Sigmoid colon (tissue), 4 donors: Measurements from ENCODE around the gene OIP5.

Experiments
- EP300 ChIP-seq, 4 donors: sonication (generic); formaldehyde crosslinking; IDR thresholded peaks; one replicate each; pipeline ENCODE4 v1.6.1; 2017; ENCODE audit warnings: antibody characterized with exemption in 4 of 4
- POLR2A ChIP-seq, 2 donors: fragments of 450-650 bp; IDR thresholded peaks; one replicate each; pipeline ENCODE4 v1.6.1; 2016; ENCODE audit warnings: antibody characterized with exemption in 2 of 2, mild to moderate bottlenecking in 2 of 2, moderate library complexity in 2 of 2
- POLR2AphosphoS5 ChIP-seq, 4 donors: sonication (generic); formaldehyde crosslinking; IDR thresholded peaks; one replicate each; pipeline ENCODE4 v1.6.1; 2017; ENCODE audit warnings: antibody characterized with exemption in 4 of 4
- TF ChIP-seq, protein P1 (sequence below), 4 experiments: fragments of 450-650 bp in 3 of 4; fragments of 200-600 bp in 1 of 4; IDR thresholded peaks; one replicate each; pipeline ENCODE4 v1.5.1; 2016 to 2019; ENCODE audit warnings: antibody characterized with exemption in 4 of 4, mild to moderate bottlenecking in 3 of 4, moderate library complexity in 2 of 4

DNA sequence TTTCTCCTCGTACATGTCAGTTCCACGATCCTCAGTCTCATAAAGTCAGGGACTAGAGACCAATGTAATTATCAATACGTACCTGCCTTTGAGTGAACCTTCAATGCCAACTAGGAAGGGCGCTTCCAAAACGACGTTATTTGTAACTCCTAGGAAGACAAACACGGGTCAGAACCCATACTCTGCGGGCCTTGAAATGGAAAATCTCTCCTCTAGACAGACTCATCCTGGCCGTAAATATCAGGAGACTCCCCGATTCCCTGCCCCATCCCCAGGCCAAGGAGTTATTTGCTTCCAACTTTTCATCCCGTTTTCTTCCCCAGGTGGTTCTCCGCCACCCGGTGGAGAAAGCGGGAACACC lies 578 bp downstream of the OIP5 start:
- TF ChIP-seq, protein P1, sequence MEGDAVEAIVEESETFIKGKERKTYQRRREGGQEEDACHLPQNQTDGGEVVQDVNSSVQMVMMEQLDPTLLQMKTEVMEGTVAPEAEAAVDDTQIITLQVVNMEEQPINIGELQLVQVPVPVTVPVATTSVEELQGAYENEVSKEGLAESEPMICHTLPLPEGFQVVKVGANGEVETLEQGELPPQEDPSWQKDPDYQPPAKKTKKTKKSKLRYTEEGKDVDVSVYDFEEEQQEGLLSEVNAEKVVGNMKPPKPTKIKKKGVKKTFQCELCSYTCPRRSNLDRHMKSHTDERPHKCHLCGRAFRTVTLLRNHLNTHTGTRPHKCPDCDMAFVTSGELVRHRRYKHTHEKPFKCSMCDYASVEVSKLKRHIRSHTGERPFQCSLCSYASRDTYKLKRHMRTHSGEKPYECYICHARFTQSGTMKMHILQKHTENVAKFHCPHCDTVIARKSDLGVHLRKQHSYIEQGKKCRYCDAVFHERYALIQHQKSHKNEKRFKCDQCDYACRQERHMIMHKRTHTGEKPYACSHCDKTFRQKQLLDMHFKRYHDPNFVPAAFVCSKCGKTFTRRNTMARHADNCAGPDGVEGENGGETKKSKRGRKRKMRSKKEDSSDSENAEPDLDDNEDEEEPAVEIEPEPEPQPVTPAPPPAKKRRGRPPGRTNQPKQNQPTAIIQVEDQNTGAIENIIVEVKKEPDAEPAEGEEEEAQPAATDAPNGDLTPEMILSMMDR (IDR thresholded peaks at IDR 0.05), result no peak
- TF ChIP-seq POLR2A (IDR thresholded peaks at IDR 0.05) (no peak), EP300 (IDR thresholded peaks at IDR 0.05) (no peak), POLR2AphosphoS5 (IDR thresholded peaks at IDR 0.05) (no peak)
